PC-9 (cell line): ENCODE results near the gene PIK3R2.

ENCODE experiments used
- CTCF ChIP-seq: fragments of 200-600 bp; sonication (generic); conservative IDR thresholded peaks from 2 replicates; pipeline ENCODE4 v1.6.1; 2017; ENCODE audit warnings: mixed run types, antibody characterized with exemption, mild to moderate bottlenecking, moderate library complexity
- EZH2 ChIP-seq: fragments of 200-600 bp; sonication (generic); IDR thresholded peaks from 2 replicates; pipeline ENCODE4 v1.8.0; 2017; ENCODE audit warnings: antibody characterized with exemption, low read depth

DNA sequence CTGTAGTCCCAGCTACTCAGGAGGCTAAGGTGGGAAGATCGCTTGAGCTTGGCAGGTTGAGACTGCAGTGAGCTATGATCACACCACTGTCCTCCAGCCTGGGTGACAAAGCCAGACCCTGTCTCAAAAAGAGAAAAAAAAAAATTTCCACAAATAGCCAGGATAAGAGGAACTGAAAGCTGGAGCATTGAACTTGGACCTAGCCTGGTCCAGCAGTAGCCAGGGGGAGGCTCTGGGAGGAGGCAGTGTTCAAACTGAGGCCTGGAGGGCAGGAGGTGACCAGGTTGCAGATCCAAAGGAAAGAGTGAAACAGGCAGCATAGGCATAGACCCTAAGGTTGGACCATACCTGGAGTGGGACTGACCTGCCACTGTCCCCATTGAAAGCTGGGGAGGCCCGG is 26.9 kb upstream of the PIK3R2 start:
- TF ChIP-seq CTCF (no peak), EZH2 (no peak)
